GM23248 (cell line): ENCODE measurements around the gene P2RX4. TPM values are rescaled to one million over a fixed set of nuclear protein-coding genes. Genes with fewer than 3 reads are reported as not detected.

Source experiments
- DNase-seq: peaks from one replicate; pipeline ENCODE4 v3.0.0-alpha.2; 2015
- H2AFZ ChIP-seq: fragments of 200-600 bp; sonication (generic); 2 replicates; pipeline ENCODE4 v1.6.1; 2016; ENCODE audit warnings: antibody characterized with exemption
- H3F3A ChIP-seq: fragments of 200-600 bp; sonication (generic); 2 replicates; pipeline ENCODE4 v1.6.1; 2016; ENCODE audit warnings: mild to moderate bottlenecking, antibody characterized with exemption, mixed run types; ENCODE audit not compliant: insufficient read depth
- H3K27ac ChIP-seq: fragments of 200-600 bp; sonication (generic); 2 replicates; pipeline ENCODE4 v1.5.1; 2016; ENCODE audit warnings: mild to moderate bottlenecking
- H3K27me3 ChIP-seq: fragments of 200-600 bp; sonication (generic); replicated peaks from 2 replicates; pipeline ENCODE4 v1.6.1; 2016; ENCODE audit warnings: mild to moderate bottlenecking; ENCODE audit not compliant: insufficient read depth
- H3K36me3 ChIP-seq: fragments of 200-600 bp; sonication (generic); 2 replicates; pipeline ENCODE4 v1.6.1; 2016; ENCODE audit warnings: low read depth, mild to moderate bottlenecking
- H3K4me1 ChIP-seq: fragments of 200-600 bp; sonication (generic); 2 replicates; pipeline ENCODE4 v1.6.1; 2016; ENCODE audit warnings: mild to moderate bottlenecking; ENCODE audit not compliant: insufficient read depth
- H3K4me2 ChIP-seq: fragments of 200-600 bp; sonication (generic); one replicate; pipeline ENCODE4 v1.6.1; 2016; ENCODE audit warnings: mild to moderate bottlenecking; ENCODE audit not compliant: unreplicated experiment
- H3K4me3 ChIP-seq: fragments of 200-600 bp; sonication (generic); 2 replicates; pipeline ENCODE4 v1.5.1; 2016; ENCODE audit warnings: mild to moderate bottlenecking
- H3K79me2 ChIP-seq: fragments of 200-600 bp; sonication (generic); 2 replicates; pipeline ENCODE4 v1.6.1; 2016; ENCODE audit warnings: mild to moderate bottlenecking; ENCODE audit not compliant: insufficient read depth
- H3K9ac ChIP-seq: fragments of 200-600 bp; sonication (generic); 2 replicates; pipeline ENCODE4 v1.6.1; 2016; ENCODE audit warnings: mild to moderate bottlenecking
- H3K9me2 ChIP-seq: fragments of 200-600 bp; sonication (generic); 2 replicates; pipeline ENCODE4 v1.6.1; 2016; ENCODE audit warnings: mixed run types, mild to moderate bottlenecking, moderate library complexity; ENCODE audit not compliant: insufficient read depth
- H3K9me3 ChIP-seq: fragments of 200-600 bp; sonication (generic); one replicate; pipeline ENCODE4 v1.6.1; 2017; ENCODE audit warnings: low read depth
- H4K20me1 ChIP-seq: fragments of 200-600 bp; sonication (generic); 2 replicates; pipeline ENCODE4 v1.6.0; 2016; ENCODE audit not compliant: insufficient read depth
- EZH2 ChIP-seq: fragments of 200-600 bp; sonication (generic); IDR thresholded peaks from 2 replicates; pipeline ENCODE4 v1.6.1; 2018; ENCODE audit warnings: antibody characterized with exemption, mild to moderate bottlenecking; ENCODE audit not compliant: insufficient read depth, poor library complexity, severe bottlenecking
- EZH2phosphoT487 ChIP-seq: fragments of 200-600 bp; sonication (generic); IDR thresholded peaks from 2 replicates; pipeline ENCODE4 v1.6.1; 2018; ENCODE audit warnings: antibody characterized with exemption, moderate library complexity, mild to moderate bottlenecking, low read depth; ENCODE audit not compliant: insufficient read depth
- WGBS, 2 experiments: methylation state at CpG; one replicate each; pipeline ENCODE4 v1.1.6; 2015 to 2017; ENCODE audit warnings: low lambda C conversion rate in 2 of 2, low coverage in 1 of 2; ENCODE audit errors: missing lambda C conversion rate in 2 of 2; 5-methylcytosine and 5-hydroxymethylcytosine counted together
- in situ Hi-C: fragments of 300-500 bp; cut with MboI; formaldehyde crosslinking; loops from 2 replicates; pipeline ENCODE4 v1.15.0; 2020
- polyA plus RNA-seq: library from polyadenylated mRNA; unstranded; fragments of >200 nt; fragmentation: Nextera tagmentation; extraction: Ambion mirVana; gene quantifications from 2 replicates; pipeline ENCODE4 v1.2.1, GENCODE V29; 2016
- total RNA-seq: library from RNA; depleted of rRNA; stranded (reverse); fragments of >200 nt; shearing (Covaris generic); gene quantifications from 2 replicates; pipeline ENCODE4 v1.2.3, GENCODE V29; 2014

Gene P2RX4
- total and polyA plus RNA-seq, 2 experiments from 2014 or later: 18.5 to 27.9 TPM

DNA sequence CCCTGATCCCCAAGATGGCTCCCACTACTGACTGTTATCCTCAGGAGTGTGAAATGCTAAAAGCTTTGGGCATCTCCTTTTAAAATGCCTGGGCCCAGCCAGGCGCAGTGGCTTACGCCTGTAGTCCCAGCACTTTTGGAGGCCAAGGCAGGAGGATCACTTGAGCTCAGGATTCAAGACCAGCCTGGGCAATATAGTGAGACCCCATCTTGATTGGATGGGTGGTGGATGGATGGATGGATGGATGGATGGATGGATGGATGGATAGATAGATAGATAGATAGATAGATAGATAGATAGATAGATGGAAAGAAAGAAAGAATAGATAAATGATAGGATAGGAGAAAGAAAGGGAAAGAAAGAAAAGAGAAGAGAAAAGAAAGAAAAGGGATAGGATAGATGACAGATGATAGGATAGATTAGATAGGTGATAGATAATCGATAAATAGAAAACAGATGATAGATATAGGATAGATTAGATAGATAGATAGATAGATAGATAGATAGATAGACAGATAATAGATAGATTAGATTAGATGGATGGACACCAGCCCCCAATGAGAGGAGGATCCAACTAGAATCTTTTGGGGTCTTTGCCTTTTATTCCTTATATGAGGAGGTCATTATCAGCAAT lies 9.5 kb downstream of the P2RX4 start:
- no peak for TF ChIP-seq EZH2phosphoT487
- no peak for TF ChIP-seq EZH2
- Histone ChIP-seq H3K4me1 (peaks cover 4% of the 10 kb centered on the region), H3K36me3 (no peaks in the 10 kb centered on the region), H3K9me3 (no peaks in the 10 kb centered on the region), H3K9ac (no peak overlapping the region), H3K27ac (no peak overlapping the region), H2AFZ (no peak overlapping the region), H4K20me1 (no peaks in the 10 kb centered on the region), H3K4me3 (no peak overlapping the region), H3K4me2 (no peak overlapping the region), H3K9me2 (no peaks in the 10 kb centered on the region), H3F3A (peaks cover 5% of the 10 kb centered on the region; the same call in 1 of the 2 replicates), H3K27me3 (no peaks in the 10 kb centered on the region), H3K79me2 (no peaks in the 10 kb centered on the region)
- in situ Hi-C loops: no loop called here
- 89 to 99% methylated on average over 3 of the region's 3 CpGs for WGBS, 2 experiments
- DNase-seq: no peak

DNA sequence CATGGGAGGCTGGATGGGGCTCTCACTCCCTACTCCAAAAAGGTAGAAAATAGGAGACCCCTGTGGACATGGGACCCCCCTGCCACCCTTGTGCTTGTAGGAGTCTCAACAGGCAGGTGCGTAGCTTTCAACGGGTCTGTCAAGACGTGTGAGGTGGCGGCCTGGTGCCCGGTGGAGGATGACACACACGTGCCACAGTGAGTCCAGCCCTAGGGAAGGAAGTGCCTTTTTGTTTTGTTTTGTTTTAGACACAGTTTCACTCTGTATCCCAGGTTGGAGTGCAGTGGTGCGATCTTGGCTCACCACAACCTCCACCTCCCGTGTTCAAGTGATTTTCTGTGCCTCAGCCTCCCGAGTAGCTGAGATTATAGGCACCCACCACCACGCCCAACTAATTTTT lies 12.9 kb downstream of the P2RX4 start:
- no peak overlapping the region for H3K9ac ChIP-seq
- in situ Hi-C loops: no loop called here

DNA sequence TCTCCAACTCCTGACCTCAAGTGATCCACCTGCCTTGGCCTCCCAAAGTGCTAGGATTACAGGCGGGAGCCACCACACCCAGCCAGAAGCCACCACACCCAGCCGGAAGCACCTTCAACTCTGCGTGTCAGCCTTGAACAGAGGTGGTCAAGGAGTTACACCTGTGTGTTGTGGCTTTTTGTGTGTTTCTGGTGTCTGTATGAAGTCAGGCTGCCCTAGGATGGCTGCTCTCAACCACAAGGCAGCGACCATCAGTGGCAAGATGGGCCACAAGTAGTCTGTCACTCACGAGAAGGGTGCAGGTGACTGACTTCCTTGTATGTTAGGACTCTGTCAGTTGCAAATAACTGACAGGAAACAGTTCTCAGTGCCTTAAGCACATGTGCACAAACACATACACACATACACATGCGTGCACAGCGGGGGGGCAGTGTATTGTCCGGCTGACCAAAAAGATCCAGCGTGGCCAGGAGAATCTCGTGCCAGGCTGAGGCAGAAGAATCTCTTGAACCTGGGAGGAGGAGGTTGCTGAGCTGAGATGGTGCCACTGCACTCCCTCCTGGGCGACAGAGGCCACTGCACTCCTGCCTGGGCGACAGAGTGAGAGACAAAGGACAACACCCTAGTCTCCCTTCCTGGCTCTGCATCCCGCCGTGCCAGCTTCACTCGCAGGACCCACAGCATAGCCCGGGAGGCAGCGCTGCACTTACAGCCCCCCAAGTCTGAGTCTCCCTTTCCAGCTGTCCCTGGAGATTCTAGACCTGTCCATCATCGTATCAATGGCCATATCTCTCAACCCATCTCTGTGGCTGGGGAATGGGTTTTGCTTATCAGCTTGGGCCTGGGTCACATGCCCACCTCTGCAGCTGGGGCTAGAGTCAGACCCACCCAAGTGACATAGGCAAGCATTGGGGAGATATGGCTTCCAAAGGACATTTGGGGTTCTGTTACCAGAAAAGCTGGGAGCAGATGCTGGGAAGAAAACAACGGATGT lies 13.7 kb downstream of the P2RX4 start:
- H3K27ac ChIP-seq: no peak overlapping the region
- H3K9ac ChIP-seq: no peak overlapping the region
- no peaks in the 10 kb centered on the region for H3K79me2 ChIP-seq
- no peaks in the 10 kb centered on the region for H4K20me1 ChIP-seq
- WGBS, 2 experiments: 90 to 92% methylated on average over 19 of the region's 19 CpGs
- TF ChIP-seq EZH2phosphoT487 (no peak), EZH2 (no peak)
- no peaks in the 10 kb centered on the region for H3K36me3 ChIP-seq
- no peak overlapping the region for H3K4me2 ChIP-seq
- in situ Hi-C loops: no loop called here
- no peak overlapping the region for H2AFZ ChIP-seq
- no peak overlapping the region for H3K4me3 ChIP-seq
- DNase-seq: no peak
- H3K27me3 ChIP-seq: no peaks in the 10 kb centered on the region
- no peaks in the 10 kb centered on the region for H3K9me2 ChIP-seq
- H3F3A ChIP-seq: no peaks in the 10 kb centered on the region
- H3K4me1 ChIP-seq: no peaks in the 10 kb centered on the region
- H3K9me3 ChIP-seq: no peaks in the 10 kb centered on the region

More for the DNA sequence above, 12.9 kb downstream of the P2RX4 start:
- WGBS, 2 experiments: 96% methylated on average over 10 of the region's 10 CpGs
- no peaks in the 10 kb centered on the region for H3K27me3 ChIP-seq
- no peak overlapping the region for H2AFZ ChIP-seq
- H3K27ac ChIP-seq: no peak overlapping the region
- no peaks in the 10 kb centered on the region for H3K9me2 ChIP-seq
- no peaks in the 10 kb centered on the region for H4K20me1 ChIP-seq
- TF ChIP-seq EZH2phosphoT487 (no peak), EZH2 (no peak)
- no peaks in the 10 kb centered on the region for H3K9me3 ChIP-seq
- DNase-seq: no peak
- H3F3A ChIP-seq: no peaks in the 10 kb centered on the region
- no peak overlapping the region for H3K4me3 ChIP-seq
- no peak overlapping the region for H3K4me2 ChIP-seq
- H3K36me3 ChIP-seq: no peaks in the 10 kb centered on the region
- H3K79me2 ChIP-seq: no peaks in the 10 kb centered on the region
- H3K4me1 ChIP-seq: no peaks in the 10 kb centered on the region

DNA sequence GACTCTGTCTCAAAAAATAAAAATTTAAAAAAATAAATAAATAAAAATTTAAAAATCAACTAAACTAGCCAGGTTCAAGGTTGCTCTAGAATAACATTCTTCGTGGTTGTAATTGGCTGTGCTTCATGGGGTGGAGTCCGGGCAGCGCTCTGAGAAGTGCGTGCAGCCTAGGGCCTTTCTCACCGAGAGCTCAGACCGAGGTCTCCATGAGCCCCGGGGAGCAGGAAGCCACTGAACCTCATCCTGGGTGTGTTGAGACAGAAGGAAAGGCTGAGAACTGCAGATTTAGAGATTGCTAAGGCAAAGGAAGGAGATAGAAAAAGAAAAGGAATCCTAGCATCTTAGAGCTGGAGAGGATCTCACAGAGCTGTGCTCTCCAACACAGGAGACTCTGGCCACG lies 14.7 kb downstream of the P2RX4 start:
- Histone ChIP-seq H4K20me1 (no peaks in the 10 kb centered on the region), H3K27me3 (no peaks in the 10 kb centered on the region), H3K9me2 (no peaks in the 10 kb centered on the region), H3K9me3 (no peaks in the 10 kb centered on the region), H3F3A (no peaks in the 10 kb centered on the region), H3K9ac (no peak overlapping the region), H3K4me2 (no peak overlapping the region), H3K27ac (no peak overlapping the region), H3K79me2 (no peaks in the 10 kb centered on the region), H3K4me1 (no peaks in the 10 kb centered on the region), H3K4me3 (no peak overlapping the region), H2AFZ (no peak overlapping the region), H3K36me3 (no peaks in the 10 kb centered on the region)
- TF ChIP-seq EZH2: no peak
- no peak for TF ChIP-seq EZH2phosphoT487
- 90 to 92% methylated on average over 8 of the region's 8 CpGs for WGBS, 2 experiments
- no peak for DNase-seq
- in situ Hi-C loops: no loop called here
